HepG2 (cell line): ENCODE data around the gene MRPL43. TPM values are rescaled to one million over a fixed set of nuclear protein-coding genes. Genes with fewer than 3 reads are reported as not detected.

ENCODE experiments used
- ATAC-seq: fragments of 200-7000 bp; cut with Tn5 transposase; 3 replicates; pipeline ENCODE4 v1.9.1; 2020; ENCODE audit warnings: mild to moderate bottlenecking, moderate library complexity
- BruUV-seq: library from RNA; stranded (reverse); fragments of 400-500 nt; replicated peaks from 2 replicates; lab custom pipeline; 2021; lab: Mats Ljungman, UMichigan
- CTCF ChIA-PET: fragments of 300-600 bp; formaldehyde crosslinking; extraction: SDS; loops from one replicate; lab custom pipeline; 2021; ENCODE audit warnings: low total read pairs, inconsistent platforms, low intra/inter-chr PET ratio; lab: Yijun Ruan, JAX
- POLR2A ChIA-PET: fragments of 350-600 bp; sonication (Branson Sonifier 250); formaldehyde crosslinking; loops from one replicate; lab custom pipeline; 2020; ENCODE audit warnings: antibody characterized with exemption, inconsistent platforms; lab: Yijun Ruan, JAX
- DNase-seq: peaks from one replicate; pipeline ENCODE4 v3.0.0-alpha.2; 2015; ENCODE audit warnings: low spot score
- FAIRE-seq: peaks from 3 replicates; lab custom pipeline; 2011; peaks lifted over from hg19 to GRCh38; lab: Jason Lieb, UNC
- H2AFZ ChIP-seq: one replicate; pipeline ENCODE4 v1.6.1; 2011; ENCODE audit warnings: low read length, inconsistent platforms
- H3K27ac ChIP-seq: fragments of 300-600 bp; 3 replicates; pipeline ENCODE4 v1.8.0; 2011; ENCODE audit warnings: mixed run types, mild to moderate bottlenecking, mixed read lengths, low read length, inconsistent platforms; ENCODE audit not compliant: insufficient read depth; ENCODE audit errors: extremely low read length
- H3K27me3 ChIP-seq, 2 experiments: fragments of 200-600 bp in 1 of 2; 2 replicates in 1 of 2; 3 replicates in 1 of 2; pipeline versions ENCODE4 v1.6.0 to v1.8.0; 2011; ENCODE audit warnings: low read length in 2 of 2, mild to moderate bottlenecking in 2 of 2, moderate library complexity in 2 of 2, inconsistent platforms in 1 of 2; ENCODE audit not compliant: insufficient read depth in 2 of 2, control insufficient read depth in 1 of 2
- H3K36me3 ChIP-seq, 2 experiments: fragments of 200-600 bp in 1 of 2; replicated peaks in 1 of 2; 2 replicates in 1 of 2; 3 replicates in 1 of 2; pipeline versions ENCODE4 v1.5.1 to v1.8.0; 2011; ENCODE audit warnings: low read length in 2 of 2, inconsistent platforms in 1 of 2; ENCODE audit not compliant: insufficient read depth in 2 of 2, control insufficient read depth in 1 of 2
- H3K4me1 ChIP-seq: 2 replicates; pipeline ENCODE4 v1.5.1; 2012; ENCODE audit warnings: low read length, inconsistent platforms; ENCODE audit not compliant: insufficient read depth
- H3K4me2 ChIP-seq: 2 replicates; pipeline ENCODE4 v1.6.0; 2011; ENCODE audit warnings: low read depth, low read length, inconsistent platforms
- H3K4me3 ChIP-seq, 3 experiments: fragments of 200-600 bp in 1 of 3; sonication (generic), shearing (Covaris generic) in 1 of 3; replicated peaks in 1 of 3; 2 replicates each; pipeline ENCODE4 v1.5.1; 2011 to 2016; ENCODE audit warnings: low read length in 3 of 3, inconsistent platforms in 2 of 3, low read depth in 2 of 3, mild to moderate bottlenecking in 2 of 3, control low read depth in 1 of 3, mixed read lengths in 1 of 3; ENCODE audit not compliant: insufficient read depth in 1 of 3
- H3K79me2 ChIP-seq: one replicate; pipeline ENCODE4 v1.6.1; 2011; ENCODE audit warnings: low read length, inconsistent platforms; ENCODE audit not compliant: insufficient read depth
- H3K9ac ChIP-seq: 2 replicates; pipeline ENCODE4 v1.6.0; 2011; ENCODE audit warnings: mild to moderate bottlenecking, low read depth, low read length, inconsistent platforms; ENCODE audit not compliant: insufficient read depth
- H3K9me3 ChIP-seq: 2 replicates; pipeline ENCODE4 v1.5.1; 2012; ENCODE audit warnings: mild to moderate bottlenecking, low read length
- H4K20me1 ChIP-seq: 2 replicates; pipeline ENCODE4 v1.6.0; 2011; ENCODE audit warnings: inconsistent platforms, mild to moderate bottlenecking, low read length, moderate library complexity; ENCODE audit not compliant: insufficient read depth
- BRF2 ChIP-seq: sonication (generic); formaldehyde crosslinking; IDR thresholded peaks from 2 replicates; pipeline ENCODE4 v1.8.1; 2022; ENCODE audit warnings: mild to moderate bottlenecking, missing genetic modification reagents
- FOSL2 ChIP-seq: sonication (generic); formaldehyde crosslinking; IDR thresholded peaks from 2 replicates; pipeline ENCODE4 v1.4.0; 2020; ENCODE audit warnings: missing genetic modification reagents
- FUBP1 ChIP-seq: sonication (generic); formaldehyde crosslinking; IDR thresholded peaks from 2 replicates; pipeline ENCODE4 v1.5.1; 2020; ENCODE audit warnings: missing genetic modification reagents, mild to moderate bottlenecking, borderline replicate concordance
- GABPA ChIP-seq, 2 experiments: IDR thresholded peaks; 2 replicates each; pipeline ENCODE4 v1.6.1; 2011 to 2016; ENCODE audit warnings: low read depth in 2 of 2, low read length in 1 of 2, missing biosample characterization in 1 of 2, missing genetic modification characterization in 1 of 2
- IRF2 ChIP-seq: IDR thresholded peaks from 2 replicates; pipeline ENCODE4 v1.6.1; 2018; ENCODE audit warnings: missing genetic modification reagents, missing compliant biosample characterization
- KAT8 ChIP-seq: IDR thresholded peaks from 2 replicates; pipeline ENCODE4 v1.6.1; 2016; ENCODE audit warnings: missing genetic modification reagents, missing compliant biosample characterization
- NCOA2 ChIP-seq: sonication (generic); formaldehyde crosslinking; IDR thresholded peaks from 2 replicates; pipeline ENCODE4 v1.8.0; 2022; ENCODE audit warnings: inconsistent platforms
- PHF21A ChIP-seq: sonication (generic); formaldehyde crosslinking; IDR thresholded peaks from 2 replicates; pipeline ENCODE4 v1.5.0; 2020; ENCODE audit warnings: mild to moderate bottlenecking, missing genetic modification reagents
- POLR2A ChIP-seq, 2 experiments: IDR thresholded peaks; 2 replicates each; pipeline ENCODE4 v1.6.1; 2011; ENCODE audit warnings: low read depth in 2 of 2, low read length in 2 of 2, mild to moderate bottlenecking in 1 of 2, moderate library complexity in 1 of 2; ENCODE audit not compliant: insufficient read depth in 1 of 2
- POLR2AphosphoS5 ChIP-seq: IDR thresholded peaks from 2 replicates; pipeline ENCODE4 v1.6.1; 2012; ENCODE audit warnings: low read depth, low read length
- SMAD1 ChIP-seq: sonication (generic); formaldehyde crosslinking; IDR thresholded peaks from 2 replicates; pipeline ENCODE4 v1.4.0; 2020; ENCODE audit warnings: missing genetic modification reagents, low read depth, mild to moderate bottlenecking, borderline replicate concordance
- ZBTB37 ChIP-seq: sonication (generic); formaldehyde crosslinking; IDR thresholded peaks from 2 replicates; pipeline ENCODE4 v1.4.0; 2020; ENCODE audit warnings: mild to moderate bottlenecking, missing genetic modification reagents
- ZFY ChIP-seq: sonication (generic); formaldehyde crosslinking; IDR thresholded peaks from 2 replicates; pipeline ENCODE4 v1.4.0; 2020; ENCODE audit warnings: missing genetic modification reagents
- ZNF431 ChIP-seq: sonication (generic); formaldehyde crosslinking; IDR thresholded peaks from 2 replicates; pipeline ENCODE4 v1.9.0; 2022; ENCODE audit warnings: missing genetic modification reagents, low read depth, mild to moderate bottlenecking, borderline replicate concordance
- ZNF501 ChIP-seq: sonication (generic); formaldehyde crosslinking; IDR thresholded peaks from 2 replicates; pipeline ENCODE4 v1.5.1; 2020; ENCODE audit warnings: mild to moderate bottlenecking, moderate library complexity, missing genetic modification reagents
- ZNF546 ChIP-seq: sonication (generic); formaldehyde crosslinking; conservative IDR thresholded peaks from 2 replicates; pipeline ENCODE4 v1.8.1; 2023; ENCODE audit warnings: mild to moderate bottlenecking, missing genetic modification reagents
- ZNF552 ChIP-seq: sonication (generic); formaldehyde crosslinking; IDR thresholded peaks from 2 replicates; pipeline ENCODE4 v1.9.0; 2022; ENCODE audit warnings: missing genetic modification reagents, mild to moderate bottlenecking, borderline replicate concordance
- ZNF619 ChIP-seq: sonication (generic); formaldehyde crosslinking; IDR thresholded peaks from 2 replicates; pipeline ENCODE4 v1.4.0; 2020; ENCODE audit warnings: mild to moderate bottlenecking, missing genetic modification reagents
- ZNF709 ChIP-seq: sonication (generic); formaldehyde crosslinking; IDR thresholded peaks from 2 replicates; pipeline ENCODE4 v1.5.0; 2020; ENCODE audit warnings: mild to moderate bottlenecking, missing genetic modification reagents
- ZNF749 ChIP-seq: sonication (generic); formaldehyde crosslinking; IDR thresholded peaks from 2 replicates; pipeline ENCODE4 v1.8.0; 2022; ENCODE audit warnings: mild to moderate bottlenecking, missing genetic modification reagents, moderate library complexity, borderline replicate concordance
- WGBS: methylation state at CpG from one replicate; pipeline ENCODE4 v1.1.6; 2017; ENCODE audit warnings: low lambda C conversion rate; 5-methylcytosine and 5-hydroxymethylcytosine counted together
- in situ Hi-C: cut with HindIII; loops from 2 replicates; pipeline ENCODE4 v1.10.0; 2017; ENCODE audit warnings: low pct_unique_long_range_greater_than_20kb; ENCODE audit not compliant: extremely low pct_ligation_motif_present
- intact Hi-C: fragments of 100-400 bp; cut with micrococcal nuclease; formaldehyde crosslinking; loops from one replicate; pipeline ENCODE4 v1.10.0; 2022; ENCODE audit not compliant: unreplicated experiment
- polyA plus RNA-seq, 8 experiments: library from polyadenylated mRNA; depleted of rRNA in 3 of 8; stranded (reverse) in 7 of 8; unstranded in 1 of 8; fragments of >200 nt; fragmentation: Illumina TruSeq in 4 of 8; extraction: Trizol in 4 of 8; gene quantifications; 2 replicates each; pipeline versions ENCODE4 v1.2.1 to v1.2.3, GENCODE V29; 2011 to 2016; ENCODE audit warnings: low read depth in 4 of 8, missing spikeins in 1 of 8, mixed read lengths in 1 of 8; ENCODE audit not compliant: insufficient read depth in 1 of 8
- total RNA-seq, 5 experiments: library from RNA; depleted of rRNA; stranded (reverse); fragments of >200 nt; fragmentation: Illumina TruSeq; extraction: Trizol; gene quantifications; 2 replicates each; pipeline ENCODE4 v1.2.3, GENCODE V29; 2016; ENCODE audit warnings: low read depth in 1 of 5

Gene MRPL43
- total and polyA plus RNA-seq, 2 of the 13 experiments (the other 11 are each of a cell fraction or from before 2014, with no cell fraction given): 71.0 to 73.7 TPM

GRCh38 chr10:100968062-100968736, 19.1 kb downstream of the MRPL43 start:
- 94% methylated on average over 2 of the region's 2 CpGs for WGBS
- peak overlapping the region; percentile 99 for H3K4me2 ChIP-seq
- no TSS peak for BruUV-seq
- H3K9me3 ChIP-seq: no peaks in the 10 kb centered on the region
- H3K79me2 ChIP-seq: peaks cover 33% of the 10 kb centered on the region
- peak overlapping the region; percentile 71 for H3K9ac ChIP-seq
- H4K20me1 ChIP-seq: no peaks in the 10 kb centered on the region; the same call in 1 of the 2 replicates
- H3K27me3 ChIP-seq: no peaks in the 10 kb centered on the region; a peak in 1 of 5 replicates
- CTCF ChIA-PET: interaction anchor here (0.9 to 1.5 kb wide), 4 partner anchors 17 to 46 kb away, joined by 3 to 8 read pairs (median 4); no protein-coding TSS in a partner anchor
- H3K4me3 ChIP-seq: peak overlapping the region; percentile 68 to 96 (median 94); a peak in 5 of 6 replicates
- peaks cover 5 to 11% of the 10 kb centered on the region in 2 experiments; a peak in 4 of 5 replicates for H3K36me3 ChIP-seq
- in situ Hi-C loops (no loop called here), intact Hi-C loops (no loop called here)
- ATAC-seq: no peak
- no peak overlapping the region for H2AFZ ChIP-seq
- POLR2A ChIA-PET: interaction anchor here (12.6 kb wide), 1 partner anchor 23 kb away, joined by 277 read pairs; the partner anchor contains the start of genes LZTS2, MRPL43 and TWNK
- FAIRE-seq: no peak
- H3K4me1 ChIP-seq: peaks cover 88% of the 10 kb centered on the region
- peak overlapping the region; percentile 74 for H3K27ac ChIP-seq
- DNase-seq: no peak
- TF ChIP-seq ZNF501 (CRISPR knock-in tag) (peak; percentile 36; the same call in 1 of the 2 replicates), ZFY (CRISPR knock-in tag) (no peak), GABPA (IDR thresholded peaks at IDR 0.05; ENCODE audit: low read depth, low read length) (no peak), GABPA (CRISPR knock-in tag; IDR thresholded peaks at IDR 0.05; ENCODE audit: low read depth) (no peak), ZNF709 (no peak), FOSL2 (CRISPR knock-in tag) (no peak), KAT8 (CRISPR knock-in tag) (no peak), SMAD1 (CRISPR knock-in tag) (no peak), ZNF431 (0 out of 2 replicates have a peak, but pooled peaks have one; percentile 34), IRF2 (no peak), NCOA2 (CRISPR knock-in tag) (0 out of 2 replicates have a peak, but pooled peaks have one; percentile 10), ZNF619 (CRISPR knock-in tag) (no peak), ZNF546 (CRISPR knock-in tag) (0 out of 2 replicates have a peak, but pooled peaks have one; percentile 6), ZNF749 (CRISPR knock-in tag) (no peak), POLR2A (IDR thresholded peaks at IDR 0.05; ENCODE audit: insufficient read depth in 1 of 2, low read depth in 2 of 2, low read length in 2 of 2) (peak in 1 of 2 experiments; percentile 47; a peak in 1 of 4 replicates), POLR2AphosphoS5 (peak; percentile 47; the same call in 1 of the 2 replicates), ZNF552 (CRISPR knock-in tag) (no peak), BRF2 (CRISPR knock-in tag) (no peak), ZBTB37 (CRISPR knock-in tag) (no peak), FUBP1 (CRISPR knock-in tag) (no peak), PHF21A (CRISPR knock-in tag) (0 out of 2 replicates have a peak, but pooled peaks have one; percentile 27)
